H1 (cell line): ENCODE measurements around the gene PDE5A. TPM values are rescaled to one million over a fixed set of nuclear protein-coding genes. Genes with fewer than 3 reads are reported as not detected.

Source experiments
- CEBPB ChIP-seq: IDR thresholded peaks from 2 replicates; pipeline ENCODE4 v1.6.1; 2012; ENCODE audit warnings: low read depth, low read length
- CHD2 ChIP-seq: IDR thresholded peaks from 2 replicates; pipeline ENCODE4 v1.6.1; 2012; ENCODE audit warnings: low read length, improper control_type of control experiment
- EP300 ChIP-seq, 2 experiments: IDR thresholded peaks; 1 replicate in 1 of 2; 2 replicates in 1 of 2; pipeline ENCODE4 v1.6.1; 2011 to 2012; ENCODE audit warnings: low read depth in 2 of 2, low read length in 2 of 2, mild to moderate bottlenecking in 2 of 2, borderline replicate concordance in 1 of 2, inconsistent platforms in 1 of 2, moderate library complexity in 1 of 2
- NRF1 ChIP-seq: IDR thresholded peaks from 2 replicates; pipeline ENCODE4 v1.6.1; 2011; ENCODE audit warnings: mild to moderate bottlenecking, low read depth, low read length, improper control_type of control experiment
- POLR2A ChIP-seq, 2 experiments: IDR thresholded peaks; 1 replicate in 1 of 2; 2 replicates in 1 of 2; pipeline ENCODE4 v1.6.1; 2011; ENCODE audit warnings: low read depth in 2 of 2, low read length in 2 of 2, mild to moderate bottlenecking in 2 of 2; ENCODE audit errors: control extremely low read depth in 1 of 2
- RAD21 ChIP-seq, 2 experiments: IDR thresholded peaks in 1 of 2; conservative IDR thresholded peaks in 1 of 2; 2 replicates each; pipeline ENCODE4 v1.6.1; 2011; ENCODE audit warnings: low read depth in 2 of 2, low read length in 2 of 2, improper control_type of control experiment in 1 of 2, inconsistent platforms in 1 of 2, mild to moderate bottlenecking in 1 of 2, moderate library complexity in 1 of 2
- SIRT6 ChIP-seq: IDR thresholded peaks from one replicate; pipeline ENCODE4 v1.7.1; 2012; ENCODE audit warnings: low read length, inconsistent platforms
- TCF12 ChIP-seq: IDR thresholded peaks from 2 replicates; pipeline ENCODE4 v1.6.1; 2011; ENCODE audit warnings: low read depth, mild to moderate bottlenecking, low read length
- polyA plus RNA-seq, 7 experiments: library from polyadenylated mRNA; depleted of rRNA in 3 of 7; stranded (reverse) in 5 of 7; unstranded in 2 of 7; fragments of >200 nt in 5 of 7; fragments of 200-250 nt in 2 of 7; gene quantifications; 1 replicate in 5 of 7; 2 replicates in 1 of 7; 4 replicates in 1 of 7; pipeline versions ENCODE4 v1.2.1 to v1.2.3, GENCODE V29; 2011 to 2013; ENCODE audit warnings: missing spikeins in 2 of 7, mixed read lengths in 2 of 7
- total RNA-seq: library from RNA; stranded (reverse); fragmentation: NEBNext Ultra II Directional; extraction: Animal tissue kit (Norgen Biotek cat#: 25700); gene quantifications from 2 replicates; pipeline ENCODE4 v1.2.1, GENCODE V29; 2021
- TF ChIP-seq, protein P1 (sequence below): fragments of 300-600 bp; sonication (generic); IDR thresholded peaks from 2 replicates; pipeline ENCODE4 v1.7.1; 2012; ENCODE audit warnings: low read length, moderate library complexity, mild to moderate bottlenecking, inconsistent platforms; ENCODE audit not compliant: insufficient replicate concordance
- TF ChIP-seq, protein P2 (sequence below), 3 experiments: IDR thresholded peaks; 1 replicate in 2 of 3; 2 replicates in 1 of 3; pipeline versions ENCODE4 v1.5.1 to v1.6.1; 2011; ENCODE audit warnings: low read length in 3 of 3, mild to moderate bottlenecking in 3 of 3, inconsistent platforms in 2 of 3, low read depth in 1 of 3, moderate library complexity in 1 of 3; ENCODE audit not compliant: insufficient read depth in 1 of 3; ENCODE audit errors: control extremely low read depth in 1 of 3

PDE5A gene
- total and polyA plus RNA-seq, 2 of the 8 experiments (the other 6 are each of a cell fraction or from before 2014, with no cell fraction given), result 5.6 to 32.4 TPM

DNA sequence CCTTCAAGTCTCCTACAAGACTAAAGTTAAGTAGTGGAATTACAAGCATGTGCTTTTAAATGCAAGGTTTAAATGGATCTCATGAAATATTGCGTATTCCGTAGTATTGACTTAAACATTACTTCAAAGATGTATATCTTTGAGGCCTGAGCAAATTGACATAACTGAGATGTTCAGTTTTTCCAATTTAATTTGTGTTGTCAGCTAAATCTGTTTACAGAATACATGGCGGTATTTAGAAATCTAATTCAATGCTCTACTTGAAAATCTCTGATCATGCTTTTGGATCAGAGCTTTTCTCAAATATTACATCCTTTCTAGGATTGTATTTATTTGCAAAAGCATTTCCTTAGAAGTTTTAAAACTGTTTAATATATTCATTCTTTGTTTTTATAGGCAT lies 47.5 kb upstream of the PDE5A start (continued):
- TF ChIP-seq, protein P1, sequence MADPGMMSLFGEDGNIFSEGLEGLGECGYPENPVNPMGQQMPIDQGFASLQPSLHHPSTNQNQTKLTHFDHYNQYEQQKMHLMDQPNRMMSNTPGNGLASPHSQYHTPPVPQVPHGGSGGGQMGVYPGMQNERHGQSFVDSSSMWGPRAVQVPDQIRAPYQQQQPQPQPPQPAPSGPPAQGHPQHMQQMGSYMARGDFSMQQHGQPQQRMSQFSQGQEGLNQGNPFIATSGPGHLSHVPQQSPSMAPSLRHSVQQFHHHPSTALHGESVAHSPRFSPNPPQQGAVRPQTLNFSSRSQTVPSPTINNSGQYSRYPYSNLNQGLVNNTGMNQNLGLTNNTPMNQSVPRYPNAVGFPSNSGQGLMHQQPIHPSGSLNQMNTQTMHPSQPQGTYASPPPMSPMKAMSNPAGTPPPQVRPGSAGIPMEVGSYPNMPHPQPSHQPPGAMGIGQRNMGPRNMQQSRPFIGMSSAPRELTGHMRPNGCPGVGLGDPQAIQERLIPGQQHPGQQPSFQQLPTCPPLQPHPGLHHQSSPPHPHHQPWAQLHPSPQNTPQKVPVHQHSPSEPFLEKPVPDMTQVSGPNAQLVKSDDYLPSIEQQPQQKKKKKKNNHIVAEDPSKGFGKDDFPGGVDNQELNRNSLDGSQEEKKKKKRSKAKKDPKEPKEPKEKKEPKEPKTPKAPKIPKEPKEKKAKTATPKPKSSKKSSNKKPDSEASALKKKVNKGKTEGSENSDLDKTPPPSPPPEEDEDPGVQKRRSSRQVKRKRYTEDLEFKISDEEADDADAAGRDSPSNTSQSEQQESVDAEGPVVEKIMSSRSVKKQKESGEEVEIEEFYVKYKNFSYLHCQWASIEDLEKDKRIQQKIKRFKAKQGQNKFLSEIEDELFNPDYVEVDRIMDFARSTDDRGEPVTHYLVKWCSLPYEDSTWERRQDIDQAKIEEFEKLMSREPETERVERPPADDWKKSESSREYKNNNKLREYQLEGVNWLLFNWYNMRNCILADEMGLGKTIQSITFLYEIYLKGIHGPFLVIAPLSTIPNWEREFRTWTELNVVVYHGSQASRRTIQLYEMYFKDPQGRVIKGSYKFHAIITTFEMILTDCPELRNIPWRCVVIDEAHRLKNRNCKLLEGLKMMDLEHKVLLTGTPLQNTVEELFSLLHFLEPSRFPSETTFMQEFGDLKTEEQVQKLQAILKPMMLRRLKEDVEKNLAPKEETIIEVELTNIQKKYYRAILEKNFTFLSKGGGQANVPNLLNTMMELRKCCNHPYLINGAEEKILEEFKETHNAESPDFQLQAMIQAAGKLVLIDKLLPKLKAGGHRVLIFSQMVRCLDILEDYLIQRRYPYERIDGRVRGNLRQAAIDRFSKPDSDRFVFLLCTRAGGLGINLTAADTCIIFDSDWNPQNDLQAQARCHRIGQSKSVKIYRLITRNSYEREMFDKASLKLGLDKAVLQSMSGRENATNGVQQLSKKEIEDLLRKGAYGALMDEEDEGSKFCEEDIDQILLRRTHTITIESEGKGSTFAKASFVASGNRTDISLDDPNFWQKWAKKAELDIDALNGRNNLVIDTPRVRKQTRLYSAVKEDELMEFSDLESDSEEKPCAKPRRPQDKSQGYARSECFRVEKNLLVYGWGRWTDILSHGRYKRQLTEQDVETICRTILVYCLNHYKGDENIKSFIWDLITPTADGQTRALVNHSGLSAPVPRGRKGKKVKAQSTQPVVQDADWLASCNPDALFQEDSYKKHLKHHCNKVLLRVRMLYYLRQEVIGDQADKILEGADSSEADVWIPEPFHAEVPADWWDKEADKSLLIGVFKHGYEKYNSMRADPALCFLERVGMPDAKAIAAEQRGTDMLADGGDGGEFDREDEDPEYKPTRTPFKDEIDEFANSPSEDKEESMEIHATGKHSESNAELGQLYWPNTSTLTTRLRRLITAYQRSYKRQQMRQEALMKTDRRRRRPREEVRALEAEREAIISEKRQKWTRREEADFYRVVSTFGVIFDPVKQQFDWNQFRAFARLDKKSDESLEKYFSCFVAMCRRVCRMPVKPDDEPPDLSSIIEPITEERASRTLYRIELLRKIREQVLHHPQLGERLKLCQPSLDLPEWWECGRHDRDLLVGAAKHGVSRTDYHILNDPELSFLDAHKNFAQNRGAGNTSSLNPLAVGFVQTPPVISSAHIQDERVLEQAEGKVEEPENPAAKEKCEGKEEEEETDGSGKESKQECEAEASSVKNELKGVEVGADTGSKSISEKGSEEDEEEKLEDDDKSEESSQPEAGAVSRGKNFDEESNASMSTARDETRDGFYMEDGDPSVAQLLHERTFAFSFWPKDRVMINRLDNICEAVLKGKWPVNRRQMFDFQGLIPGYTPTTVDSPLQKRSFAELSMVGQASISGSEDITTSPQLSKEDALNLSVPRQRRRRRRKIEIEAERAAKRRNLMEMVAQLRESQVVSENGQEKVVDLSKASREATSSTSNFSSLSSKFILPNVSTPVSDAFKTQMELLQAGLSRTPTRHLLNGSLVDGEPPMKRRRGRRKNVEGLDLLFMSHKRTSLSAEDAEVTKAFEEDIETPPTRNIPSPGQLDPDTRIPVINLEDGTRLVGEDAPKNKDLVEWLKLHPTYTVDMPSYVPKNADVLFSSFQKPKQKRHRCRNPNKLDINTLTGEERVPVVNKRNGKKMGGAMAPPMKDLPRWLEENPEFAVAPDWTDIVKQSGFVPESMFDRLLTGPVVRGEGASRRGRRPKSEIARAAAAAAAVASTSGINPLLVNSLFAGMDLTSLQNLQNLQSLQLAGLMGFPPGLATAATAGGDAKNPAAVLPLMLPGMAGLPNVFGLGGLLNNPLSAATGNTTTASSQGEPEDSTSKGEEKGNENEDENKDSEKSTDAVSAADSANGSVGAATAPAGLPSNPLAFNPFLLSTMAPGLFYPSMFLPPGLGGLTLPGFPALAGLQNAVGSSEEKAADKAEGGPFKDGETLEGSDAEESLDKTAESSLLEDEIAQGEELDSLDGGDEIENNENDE, result no peak
- TF ChIP-seq POLR2A (IDR thresholded peaks at IDR 0.05; ENCODE audit: control extremely low read depth in 1 of 2, low read depth in 2 of 2, low read length in 2 of 2), result no peak
- no peak for TF ChIP-seq EP300 (IDR thresholded peaks at IDR 0.05; ENCODE audit: borderline replicate concordance in 1 of 2, low read depth in 2 of 2, low read length in 2 of 2)
- TF ChIP-seq, protein P2, sequence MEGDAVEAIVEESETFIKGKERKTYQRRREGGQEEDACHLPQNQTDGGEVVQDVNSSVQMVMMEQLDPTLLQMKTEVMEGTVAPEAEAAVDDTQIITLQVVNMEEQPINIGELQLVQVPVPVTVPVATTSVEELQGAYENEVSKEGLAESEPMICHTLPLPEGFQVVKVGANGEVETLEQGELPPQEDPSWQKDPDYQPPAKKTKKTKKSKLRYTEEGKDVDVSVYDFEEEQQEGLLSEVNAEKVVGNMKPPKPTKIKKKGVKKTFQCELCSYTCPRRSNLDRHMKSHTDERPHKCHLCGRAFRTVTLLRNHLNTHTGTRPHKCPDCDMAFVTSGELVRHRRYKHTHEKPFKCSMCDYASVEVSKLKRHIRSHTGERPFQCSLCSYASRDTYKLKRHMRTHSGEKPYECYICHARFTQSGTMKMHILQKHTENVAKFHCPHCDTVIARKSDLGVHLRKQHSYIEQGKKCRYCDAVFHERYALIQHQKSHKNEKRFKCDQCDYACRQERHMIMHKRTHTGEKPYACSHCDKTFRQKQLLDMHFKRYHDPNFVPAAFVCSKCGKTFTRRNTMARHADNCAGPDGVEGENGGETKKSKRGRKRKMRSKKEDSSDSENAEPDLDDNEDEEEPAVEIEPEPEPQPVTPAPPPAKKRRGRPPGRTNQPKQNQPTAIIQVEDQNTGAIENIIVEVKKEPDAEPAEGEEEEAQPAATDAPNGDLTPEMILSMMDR (IDR thresholded peaks at IDR 0.05; ENCODE audit: control extremely low read depth in 1 of 3, insufficient read depth in 1 of 3, low read depth in 1 of 3, low read length in 3 of 3), result no peak
- TF ChIP-seq RAD21 (IDR thresholded peaks at IDR 0.05 in 1 of 2, conservative IDR thresholded peaks at IDR 0.05 in 1 of 2; ENCODE audit: low read depth in 2 of 2, low read length in 2 of 2), result no peak
- TF ChIP-seq SIRT6, result no peak
- no peak for TF ChIP-seq TCF12
- no peak for TF ChIP-seq CHD2
- no peak for TF ChIP-seq CEBPB
- TF ChIP-seq NRF1, result no peak
